ENCODE results near the gene EFNA3. TPM values are rescaled to one million over a fixed set of nuclear protein-coding genes. Genes with fewer than 3 reads are reported as not detected.

The EFNA3 gene
- total and polyA plus RNA-seq, 2 of the 4 experiments (the other 2 are of a cell fraction) = 0.72 to 1.6 TPM

GRCh38 chr1:155037043-155037442 lies 41.6 kb upstream of the EFNA3 start:
- H2AK5ac ChIP-seq (ENCODE audit: low read depth, low read length) = no peak overlapping the region
- H3K9ac ChIP-seq (ENCODE audit: low read depth, low read length) = no peak overlapping the region
- DNase-seq = no peak
- intact Hi-C loops (cut with micrococcal nuclease) = no loop called here
- no peaks in the 10 kb centered on the region for H4K20me1 ChIP-seq (ENCODE audit: insufficient read depth, low read length)
- H2BK120ac ChIP-seq (ENCODE audit: low read depth, low read length) = no peak overlapping the region
- H2AK9ac ChIP-seq (replicated peaks; ENCODE audit: low read depth, low read length, poor library complexity) = no peak overlapping the region
- H4K5ac ChIP-seq (ENCODE audit: low read depth, low read length) = no peak overlapping the region
- no peak for ATAC-seq (ENCODE audit: low read depth)
- in situ Hi-C loops (cut with MboI; ENCODE audit: low sequenced_read_pairs) = no loop called here
- peaks cover 42% of the 10 kb centered on the region for H3K27me3 ChIP-seq (ENCODE audit: control insufficient read depth, insufficient read depth, low read length)
- no peak overlapping the region for H3K4me3 ChIP-seq (ENCODE audit: insufficient read depth, low read depth, low read length)
- no peaks in the 10 kb centered on the region for H3K36me3 ChIP-seq (ENCODE audit: control insufficient read depth, insufficient read depth, low read length)
- no peaks in the 10 kb centered on the region for H3K79me1 ChIP-seq (ENCODE audit: low read depth in 1 of 2, low read length in 2 of 2)
- no peak overlapping the region for H2BK20ac ChIP-seq (ENCODE audit: low read depth, low read length)
- 43% methylated on average over 1 of the region's 3 CpGs; no CpG with 5 or more reads in 1 of the 2 experiments for WGBS, 2 experiments (ENCODE audit: extremely low coverage in 2 of 2, insufficient read length in 1 of 2)
- no peak overlapping the region for H3K23ac ChIP-seq (ENCODE audit: low read depth, low read length)
- H3K9me1 ChIP-seq (ENCODE audit: insufficient read depth, low read length) = peaks cover 6% of the 10 kb centered on the region; the same call in 1 of the 2 replicates
- dilution Hi-C loops (cut with HindIII; ENCODE audit: low sequenced_read_pairs, unreplicated experiment) = no loop called here
- ChIA-PET POLR2A (ENCODE audit: unreplicated experiment) (no interaction called here), CTCF (no interaction called here)
- no peak overlapping the region for H3K27ac ChIP-seq (ENCODE audit: insufficient read depth, low read length)
- no peak overlapping the region for H2AFZ ChIP-seq (replicated peaks; ENCODE audit: low read length, poor library complexity)
- no peak overlapping the region for H3K4me2 ChIP-seq (ENCODE audit: low read depth, low read length)
- BruUV-seq (replicated peaks) = no TSS peak
- no peak overlapping the region for H2BK5ac ChIP-seq (ENCODE audit: low read depth, low read length, poor library complexity, severe bottlenecking)
- no peak overlapping the region for H3K4ac ChIP-seq (ENCODE audit: low read depth, low read length)
- TF ChIP-seq POLR2A (IDR thresholded peaks at IDR 0.05; ENCODE audit: low read depth, low read length) (no peak), RFX5 (IDR thresholded peaks at IDR 0.05; ENCODE audit: low read depth, low read length) (no peak), BHLHE40 (IDR thresholded peaks at IDR 0.05; ENCODE audit: low read depth, low read length) (no peak), SMC3 (IDR thresholded peaks at IDR 0.05; ENCODE audit: low read depth, low read length) (no peak), RAD21 (IDR thresholded peaks at IDR 0.05; ENCODE audit: low read length) (no peak), MAZ (IDR thresholded peaks at IDR 0.05; ENCODE audit: borderline replicate concordance, low read depth, low read length) (no peak), CTCF (conservative IDR thresholded peaks at IDR 0.05; ENCODE audit: low read depth, low read length) (no peak), USF2 (IDR thresholded peaks at IDR 0.05; ENCODE audit: low read depth, low read length) (no peak), FOS (IDR thresholded peaks at IDR 0.05; ENCODE audit: low read depth, low read length) (no peak), NFE2L2 (IDR thresholded peaks at IDR 0.05; ENCODE audit: low read depth, low read length) (no peak), RCOR1 (IDR thresholded peaks at IDR 0.05; ENCODE audit: insufficient replicate concordance, low read length) (no peak), MAFK (IDR thresholded peaks at IDR 0.05; ENCODE audit: low read depth, low read length) (no peak), MXI1 (IDR thresholded peaks at IDR 0.05; ENCODE audit: borderline replicate concordance, low read depth, low read length) (no peak), CEBPB (IDR thresholded peaks at IDR 0.05; ENCODE audit: low read depth, low read length) (no peak), ELK1 (IDR thresholded peaks at IDR 0.05; ENCODE audit: borderline replicate concordance, low read depth, low read length) (no peak), CHD1 (IDR thresholded peaks at IDR 0.05; ENCODE audit: low read depth, low read length) (no peak)
- no peak overlapping the region for H3K14ac ChIP-seq (replicated peaks; ENCODE audit: low read depth, low read length)
- no peak overlapping the region for H3K18ac ChIP-seq (ENCODE audit: low read depth, low read length)
- no peak overlapping the region for H3K56ac ChIP-seq (ENCODE audit: extremely low read depth, insufficient read depth, low read length)
- peaks cover 1% of the 10 kb centered on the region; the same call in 1 of the 2 replicates for H3K4me1 ChIP-seq (ENCODE audit: control insufficient read depth, insufficient read depth, low read length)
- H3K9me3 ChIP-seq (ENCODE audit: control insufficient read depth, insufficient read depth, low read length) = no peaks in the 10 kb centered on the region
- no peak overlapping the region for H4K91ac ChIP-seq (ENCODE audit: insufficient read depth, low read depth, low read length)
- H2BK15ac ChIP-seq (ENCODE audit: low read depth, low read length) = no peak overlapping the region
- no peak overlapping the region for H4K8ac ChIP-seq (ENCODE audit: low read depth in 2 of 2, low read length in 2 of 2)
